GM18867 (cell line): ENCODE results near the gene FAM169A.
"Not testable (repeated sequence)": the region's sequence is repeated elsewhere in the genome, so short reads cannot be mapped to it uniquely, and the experiment has no call there.

ENCODE experiments used
- ATAC-seq: cut with Tn5 transposase; IDR thresholded peaks from one replicate; pipeline ENCODE4 v1.9.1; 2021; ENCODE audit warnings: mild to moderate bottlenecking, moderate library complexity; ENCODE audit not compliant: unreplicated experiment

Gene FAM169A

GRCh38 chr5:74801941-74802340 lies 64.2 kb downstream of the FAM169A start:
- ATAC-seq = no peak

- no peak for ATAC-seq
Observed at GRCh38 chr5:74801197-74801596, 65.0 kb downstream of the FAM169A start.

- no peak for ATAC-seq
Observed at GRCh38 chr5:74798977-74799911, 66.9 kb downstream of the FAM169A start.

- not testable (repeated sequence) for ATAC-seq
Observed at GRCh38 chr5:74791669-74792068, 74.5 kb downstream of the FAM169A start.

- ATAC-seq = no peak
Observed at GRCh38 chr5:74787424-74787823, 78.8 kb downstream of the FAM169A start.

GRCh38 chr5:74786851-74787250 lies 79.3 kb downstream of the FAM169A start:
- ATAC-seq = no peak

GRCh38 chr5:74778609-74779008 lies 87.6 kb downstream of the FAM169A start:
- ATAC-seq = no peak

GRCh38 chr5:74772359-74772758 lies 93.8 kb downstream of the FAM169A start:
- no peak for ATAC-seq

- peak; percentile 25 for ATAC-seq
Observed at GRCh38 chr5:74767579-74767913, 98.6 kb downstream of the FAM169A start.

- ATAC-seq = peak; percentile 91
Observed at GRCh38 chr5:74766849-74767578, 99.2 kb downstream of the FAM169A start, which contains the start of the genes GFM2 and NSA2. GFM2 (minus strand) TSS chr5:74767117; CDS start chr5:74763742, 3,375 bp downstream. NSA2 (plus strand) TSS chr5:74767249; CDS start chr5:74767361, 112 bp downstream.

GRCh38 chr5:74766418-74766848 lies 99.8 kb downstream of the FAM169A start:
- peak; percentile 43 for ATAC-seq

- no peak for ATAC-seq
Observed at GRCh38 chr5:74765929-74766328, 100.3 kb downstream of the FAM169A start.

GRCh38 chr5:74765201-74765600 lies 101.0 kb downstream of the FAM169A start:
- ATAC-seq = no peak

GRCh38 chr5:74763504-74763903 lies 102.7 kb downstream of the FAM169A start:
- ATAC-seq = no peak

- no peak for ATAC-seq
Observed at GRCh38 chr5:74762599-74762998, 103.6 kb downstream of the FAM169A start.

GRCh38 chr5:74761241-74761640 lies 104.9 kb downstream of the FAM169A start:
- no peak for ATAC-seq

- ATAC-seq = not testable (repeated sequence)
Observed at GRCh38 chr5:74748742-74749141, 117.4 kb downstream of the FAM169A start.

- ATAC-seq = no peak
Observed at GRCh38 chr5:74738406-74738805, 127.8 kb downstream of the FAM169A start.

- no peak for ATAC-seq
Observed at GRCh38 chr5:74736759-74737158, 129.4 kb downstream of the FAM169A start.
